Liver (tissue), 9 donors: ENCODE results near the gene CRAMP1. TPM values are rescaled to one million over a fixed set of nuclear protein-coding genes. Genes with fewer than 3 reads are reported as not detected.

Experiments used
- DNase-seq: peaks from one replicate; pipeline ENCODE4 v3.0.0-alpha.2; 2017; ENCODE audit warnings: low spot score
- H3K27ac ChIP-seq, 2 donors: one replicate each; pipeline ENCODE4 v1.7.0; 2013; ENCODE audit warnings: inconsistent platforms in 2 of 2, low read length in 2 of 2, control low read depth in 1 of 2, low read depth in 1 of 2, mild to moderate bottlenecking in 1 of 2
- H3K27me3 ChIP-seq, 4 donors: one replicate each; pipeline versions ENCODE4 v1.6.1 to v1.7.0; 2013; ENCODE audit warnings: low read length in 3 of 4, inconsistent platforms in 1 of 4, mild to moderate bottlenecking in 1 of 4, moderate library complexity in 1 of 4; ENCODE audit not compliant: control insufficient read depth in 4 of 4, insufficient read depth in 4 of 4
- H3K36me3 ChIP-seq, 4 donors: one replicate each; pipeline versions ENCODE4 v1.6.1 to v1.7.0; 2013; ENCODE audit warnings: low read length in 3 of 4, mild to moderate bottlenecking in 3 of 4, low read depth in 1 of 4, moderate library complexity in 1 of 4; ENCODE audit not compliant: control insufficient read depth in 4 of 4, insufficient read depth in 3 of 4
- H3K4me1 ChIP-seq, 4 donors: one replicate each; pipeline versions ENCODE4 v1.6.1 to v1.7.0; 2013; ENCODE audit warnings: low read length in 3 of 4, mild to moderate bottlenecking in 3 of 4, moderate library complexity in 1 of 4; ENCODE audit not compliant: control insufficient read depth in 4 of 4, insufficient read depth in 4 of 4
- H3K4me3 ChIP-seq, 3 donors: one replicate each; pipeline versions ENCODE4 v1.6.1 to v1.7.0; 2013; ENCODE audit warnings: low read length in 3 of 3, control low read depth in 1 of 3, low read depth in 1 of 3, mild to moderate bottlenecking in 1 of 3
- H3K9ac ChIP-seq, 2 donors: one replicate each; pipeline ENCODE4 v1.7.0; 2013; ENCODE audit warnings: low read length in 2 of 2, mild to moderate bottlenecking in 2 of 2, moderate library complexity in 2 of 2, control low read depth in 1 of 2, low read depth in 1 of 2
- H3K9me3 ChIP-seq, 4 donors: one replicate each; pipeline versions ENCODE4 v1.6.1 to v1.7.0; 2013; ENCODE audit warnings: low read length in 3 of 4; ENCODE audit not compliant: control insufficient read depth in 4 of 4
- ATF3 ChIP-seq: IDR thresholded peaks from 2 replicates; pipeline ENCODE4 v1.6.1; 2016; ENCODE audit warnings: antibody characterized with exemption
- CTCF ChIP-seq: fragments of 150-350 bp; IDR thresholded peaks from 2 replicates; pipeline ENCODE4 v1.5.1; 2017; ENCODE audit warnings: improper control_type of control experiment, low read depth, low read length; ENCODE audit not compliant: missing input control
- EGR1 ChIP-seq, 2 donors: IDR thresholded peaks; 2 replicates each; pipeline ENCODE4 v1.6.1; 2016 to 2018; ENCODE audit warnings: antibody characterized with exemption in 2 of 2, low read depth in 2 of 2
- FOXA1 ChIP-seq: IDR thresholded peaks from 2 replicates; pipeline ENCODE4 v1.6.1; 2016; ENCODE audit warnings: antibody characterized with exemption
- FOXA2 ChIP-seq: IDR thresholded peaks from 2 replicates; pipeline ENCODE4 v1.6.1; 2016; ENCODE audit warnings: antibody characterized with exemption
- GABPA ChIP-seq, 2 donors: IDR thresholded peaks in 1 of 2; conservative IDR thresholded peaks in 1 of 2; 2 replicates each; pipeline ENCODE4 v1.6.1; 2016; ENCODE audit warnings: antibody characterized with exemption in 2 of 2, mild to moderate bottlenecking in 1 of 2, moderate library complexity in 1 of 2
- HNF4A ChIP-seq, 2 donors: conservative IDR thresholded peaks; 2 replicates each; pipeline ENCODE4 v1.6.1; 2016; ENCODE audit warnings: antibody characterized with exemption in 2 of 2, mild to moderate bottlenecking in 2 of 2
- HNF4G ChIP-seq: IDR thresholded peaks from 2 replicates; pipeline ENCODE4 v1.6.1; 2016; ENCODE audit warnings: antibody characterized with exemption
- JUND ChIP-seq, 2 donors: IDR thresholded peaks; 2 replicates each; pipeline ENCODE4 v1.6.1; 2016; ENCODE audit warnings: antibody characterized with exemption in 2 of 2
- MAX ChIP-seq: IDR thresholded peaks from 2 replicates; pipeline ENCODE4 v1.6.1; 2016; ENCODE audit warnings: antibody characterized with exemption
- NR2F2 ChIP-seq: IDR thresholded peaks from 2 replicates; pipeline ENCODE4 v1.6.1; 2016; ENCODE audit warnings: antibody characterized with exemption
- RAD21 ChIP-seq, 2 donors: IDR thresholded peaks; 2 replicates each; pipeline ENCODE4 v1.6.1; 2016; ENCODE audit warnings: antibody characterized with exemption in 2 of 2, mild to moderate bottlenecking in 2 of 2
- REST ChIP-seq: IDR thresholded peaks from 2 replicates; pipeline ENCODE4 v1.6.1; 2016; ENCODE audit warnings: antibody characterized with exemption, mild to moderate bottlenecking
- RXRA ChIP-seq, 2 donors: IDR thresholded peaks; 2 replicates each; pipeline ENCODE4 v1.6.1; 2017 to 2018; ENCODE audit warnings: antibody characterized with exemption in 2 of 2, mild to moderate bottlenecking in 1 of 2
- SP1 ChIP-seq: IDR thresholded peaks from 2 replicates; pipeline ENCODE4 v1.6.1; 2018; ENCODE audit warnings: antibody characterized with exemption, mild to moderate bottlenecking
- TAF1 ChIP-seq: conservative IDR thresholded peaks from 2 replicates; pipeline ENCODE4 v1.6.1; 2016; ENCODE audit warnings: antibody characterized with exemption, mild to moderate bottlenecking
- ZBTB33 ChIP-seq: IDR thresholded peaks from 2 replicates; pipeline ENCODE4 v1.6.1; 2016; ENCODE audit warnings: antibody characterized with exemption
- WGBS: extraction: QIAGEN DNeasy Blood & Tissue Kit; methylation state at CpG from one replicate; pipeline ENCODE4 v1.1.7; 2013; 5-methylcytosine and 5-hydroxymethylcytosine counted together
- polyA plus RNA-seq, 2 donors: library from polyadenylated mRNA; stranded (reverse) in 1 of 2; unstranded in 1 of 2; fragments of 200-250 nt in 1 of 2; fragments of >200 nt in 1 of 2; fragmentation: Nextera tagmentation in 1 of 2; extraction: Ambion mirVana in 1 of 2; gene quantifications; one replicate each; pipeline versions ENCODE4 v1.2.1 to v1.2.3, GENCODE V29; 2013 to 2015
- total RNA-seq, 2 donors: library from RNA; depleted of rRNA; stranded (reverse); fragments of >200 nt; gene quantifications; one replicate each; pipeline ENCODE4 v1.2.3, GENCODE V29; 2014
- donor health status: healthy.
- donor health status: healthy.
- donor health status: healthy.
- donor health status: healthy.
- donor health status: healthy.

Gene CRAMP1
- total and polyA plus RNA-seq, 4 donors: 1.1 to 6.4 (median 4.2) TPM

- TF ChIP-seq CTCF (no peak), JUND (IDR thresholded peaks at IDR 0.05) (no peak), HNF4G (no peak), RAD21 (IDR thresholded peaks at IDR 0.05) (no peak), HNF4A (conservative IDR thresholded peaks at IDR 0.05) (no peak), FOXA2 (no peak), FOXA1 (no peak), RXRA (IDR thresholded peaks at IDR 0.05) (no peak), TAF1 (no peak), MAX (no peak)
These were observed 33.9 kb downstream of the CRAMP1 start (continued) for GRCh38 chr16:1645914-1646525.

GRCh38 chr16:1647856-1648255 lies 35.7 kb downstream of the CRAMP1 start:
- no peak for TF ChIP-seq CTCF
- TF ChIP-seq REST: no peak
- no peak for TF ChIP-seq GABPA (IDR thresholded peaks at IDR 0.05 in 1 of 2, conservative IDR thresholded peaks at IDR 0.05 in 1 of 2)
- no peak for TF ChIP-seq ATF3
- TF ChIP-seq RAD21 (IDR thresholded peaks at IDR 0.05): no peak
- TF ChIP-seq HNF4G: no peak
- TF ChIP-seq RXRA (IDR thresholded peaks at IDR 0.05): no peak
- no peak for TF ChIP-seq EGR1 (IDR thresholded peaks at IDR 0.05; ENCODE audit: low read depth in 2 of 2)
- no peak for TF ChIP-seq FOXA2
- TF ChIP-seq FOXA1: no peak
- TF ChIP-seq ZBTB33: no peak
- no peak for TF ChIP-seq NR2F2
- no peak for TF ChIP-seq SP1
- no peak for TF ChIP-seq MAX
- TF ChIP-seq JUND (IDR thresholded peaks at IDR 0.05): no peak
- TF ChIP-seq HNF4A (conservative IDR thresholded peaks at IDR 0.05): no peak
- WGBS: 93% methylated on average over 13 of the region's 13 CpGs
- H3K4me3 ChIP-seq: no peak overlapping the region
- H3K36me3 ChIP-seq: peaks cover 5 to 40% (median 20%) of the 10 kb centered on the region in 4 donors
- H3K9ac ChIP-seq: no peak overlapping the region
- no peak overlapping the region for H3K27ac ChIP-seq
- no peaks in the 10 kb centered on the region for H3K4me1 ChIP-seq
- no peaks in the 10 kb centered on the region for H3K27me3 ChIP-seq
- DNase-seq: no peak
- H3K9me3 ChIP-seq: no peaks in the 10 kb centered on the region
